ENCODE measurements around the gene FAM89B.

Gene FAM89B

DNA sequence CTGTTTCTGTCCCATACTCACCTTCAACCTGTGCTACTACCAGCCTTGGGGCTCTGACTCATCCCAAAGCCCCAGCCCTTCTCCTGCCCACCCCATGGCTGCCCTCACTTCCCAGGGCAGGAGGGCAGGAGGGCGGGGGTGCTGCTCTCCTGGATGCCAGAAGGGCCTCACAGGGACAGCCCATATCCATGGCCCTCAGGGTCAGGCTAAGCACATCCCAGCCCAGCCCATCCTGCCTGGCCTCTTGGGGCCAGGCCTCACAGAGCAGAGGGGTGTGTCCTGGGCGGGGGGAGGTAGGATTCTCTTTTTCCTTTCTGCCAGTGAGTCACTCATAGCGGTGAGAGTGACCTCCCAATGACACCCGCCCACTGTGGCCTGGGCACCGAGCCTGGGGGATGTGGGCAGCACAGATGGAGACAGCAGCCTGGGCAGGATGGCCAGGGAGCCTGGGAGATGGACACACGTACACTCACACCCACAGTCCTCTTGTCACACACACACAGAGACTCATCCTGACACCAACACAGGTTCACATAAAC lies 16.6 kb upstream of the FAM89B start:
- no peak overlapping the region for H3K4me3 ChIP-seq (ENCODE audit: low read depth, low read length)
- TF ChIP-seq, protein P1, sequence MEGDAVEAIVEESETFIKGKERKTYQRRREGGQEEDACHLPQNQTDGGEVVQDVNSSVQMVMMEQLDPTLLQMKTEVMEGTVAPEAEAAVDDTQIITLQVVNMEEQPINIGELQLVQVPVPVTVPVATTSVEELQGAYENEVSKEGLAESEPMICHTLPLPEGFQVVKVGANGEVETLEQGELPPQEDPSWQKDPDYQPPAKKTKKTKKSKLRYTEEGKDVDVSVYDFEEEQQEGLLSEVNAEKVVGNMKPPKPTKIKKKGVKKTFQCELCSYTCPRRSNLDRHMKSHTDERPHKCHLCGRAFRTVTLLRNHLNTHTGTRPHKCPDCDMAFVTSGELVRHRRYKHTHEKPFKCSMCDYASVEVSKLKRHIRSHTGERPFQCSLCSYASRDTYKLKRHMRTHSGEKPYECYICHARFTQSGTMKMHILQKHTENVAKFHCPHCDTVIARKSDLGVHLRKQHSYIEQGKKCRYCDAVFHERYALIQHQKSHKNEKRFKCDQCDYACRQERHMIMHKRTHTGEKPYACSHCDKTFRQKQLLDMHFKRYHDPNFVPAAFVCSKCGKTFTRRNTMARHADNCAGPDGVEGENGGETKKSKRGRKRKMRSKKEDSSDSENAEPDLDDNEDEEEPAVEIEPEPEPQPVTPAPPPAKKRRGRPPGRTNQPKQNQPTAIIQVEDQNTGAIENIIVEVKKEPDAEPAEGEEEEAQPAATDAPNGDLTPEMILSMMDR (IDR thresholded peaks at IDR 0.05; ENCODE audit: low read depth, low read length) = no peak

DNA sequence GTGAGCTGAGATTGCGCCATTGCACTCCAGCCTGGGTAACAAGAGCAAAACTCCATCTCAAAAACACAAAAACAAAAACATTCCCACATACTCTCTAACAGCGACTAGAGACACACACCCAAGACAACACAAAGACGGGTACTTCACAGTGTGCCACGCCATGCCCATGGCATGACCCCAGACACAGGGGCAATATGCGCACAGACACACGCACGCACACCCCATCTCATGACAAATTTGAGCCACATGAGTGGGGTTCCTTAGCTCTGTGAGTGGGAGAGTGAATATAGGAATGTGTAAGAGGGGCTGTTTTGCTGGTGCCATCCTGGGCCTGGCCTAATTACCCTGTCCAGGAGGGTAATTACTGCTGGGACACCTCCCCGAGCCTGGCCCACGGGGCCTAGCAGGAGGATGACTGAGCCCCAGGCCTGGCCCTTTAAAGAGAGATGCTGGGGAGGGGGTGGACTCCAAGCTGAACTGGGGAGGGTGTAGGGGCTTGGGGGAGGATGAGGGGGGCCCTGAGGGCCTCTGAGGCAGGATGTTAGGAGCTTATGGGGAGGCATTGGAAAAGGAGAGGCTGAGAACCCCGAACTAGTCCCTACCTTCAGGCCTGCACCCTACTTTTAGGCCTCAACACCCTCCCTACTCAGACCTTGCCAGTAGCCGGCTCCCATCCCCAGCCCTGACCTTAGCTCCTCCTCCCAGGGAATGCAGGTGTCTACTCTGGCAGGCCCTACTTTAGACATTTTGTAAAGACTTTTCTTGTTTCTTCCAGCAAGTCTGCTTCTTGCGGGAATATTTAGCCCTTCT lies 15.7 kb upstream of the FAM89B start:
- TF ChIP-seq, protein P1 (IDR thresholded peaks at IDR 0.05; ENCODE audit: low read depth, low read length) = no peak
- peak overlapping the region; percentile 64 for H3K4me3 ChIP-seq (ENCODE audit: low read depth, low read length)

DNA sequence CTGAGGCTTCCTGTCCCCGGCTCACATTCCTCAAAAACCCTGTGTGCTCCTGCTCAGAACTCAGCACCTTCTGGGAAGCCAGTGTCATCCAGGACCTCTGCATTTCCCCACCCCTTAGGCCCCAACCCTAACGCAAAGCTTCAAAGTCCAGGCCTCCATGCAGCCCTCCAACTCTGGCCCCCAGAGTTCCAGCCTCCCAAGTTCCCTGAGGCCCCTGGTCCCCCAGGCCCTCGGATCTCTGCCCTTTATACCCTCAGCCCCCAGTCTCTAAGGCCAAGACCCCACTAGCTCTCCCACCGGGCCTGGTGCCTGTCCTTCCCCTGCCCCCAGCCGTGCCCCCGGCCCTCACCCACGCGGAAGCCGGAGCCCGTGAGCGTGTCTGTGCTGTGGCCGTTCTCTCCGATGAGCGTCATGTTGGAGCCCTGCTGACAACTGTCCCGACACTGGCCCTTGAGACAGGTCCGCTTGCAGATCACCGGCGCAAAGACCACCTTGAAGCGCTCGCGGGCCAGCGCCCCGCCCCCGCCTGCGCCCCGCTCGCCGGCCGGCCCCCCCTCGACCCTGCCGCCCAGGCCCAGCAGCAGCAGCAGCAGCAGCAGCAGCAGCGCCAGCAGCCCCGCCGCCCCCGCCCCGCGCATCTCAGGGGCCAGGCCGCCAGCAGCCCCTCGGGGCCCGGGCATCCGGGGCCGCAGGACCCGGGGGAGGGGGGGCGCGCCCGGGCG lies 14.9 kb upstream of the FAM89B start:
- H3K4me3 ChIP-seq (ENCODE audit: low read depth, low read length) = peak overlapping the region; percentile 64

DNA sequence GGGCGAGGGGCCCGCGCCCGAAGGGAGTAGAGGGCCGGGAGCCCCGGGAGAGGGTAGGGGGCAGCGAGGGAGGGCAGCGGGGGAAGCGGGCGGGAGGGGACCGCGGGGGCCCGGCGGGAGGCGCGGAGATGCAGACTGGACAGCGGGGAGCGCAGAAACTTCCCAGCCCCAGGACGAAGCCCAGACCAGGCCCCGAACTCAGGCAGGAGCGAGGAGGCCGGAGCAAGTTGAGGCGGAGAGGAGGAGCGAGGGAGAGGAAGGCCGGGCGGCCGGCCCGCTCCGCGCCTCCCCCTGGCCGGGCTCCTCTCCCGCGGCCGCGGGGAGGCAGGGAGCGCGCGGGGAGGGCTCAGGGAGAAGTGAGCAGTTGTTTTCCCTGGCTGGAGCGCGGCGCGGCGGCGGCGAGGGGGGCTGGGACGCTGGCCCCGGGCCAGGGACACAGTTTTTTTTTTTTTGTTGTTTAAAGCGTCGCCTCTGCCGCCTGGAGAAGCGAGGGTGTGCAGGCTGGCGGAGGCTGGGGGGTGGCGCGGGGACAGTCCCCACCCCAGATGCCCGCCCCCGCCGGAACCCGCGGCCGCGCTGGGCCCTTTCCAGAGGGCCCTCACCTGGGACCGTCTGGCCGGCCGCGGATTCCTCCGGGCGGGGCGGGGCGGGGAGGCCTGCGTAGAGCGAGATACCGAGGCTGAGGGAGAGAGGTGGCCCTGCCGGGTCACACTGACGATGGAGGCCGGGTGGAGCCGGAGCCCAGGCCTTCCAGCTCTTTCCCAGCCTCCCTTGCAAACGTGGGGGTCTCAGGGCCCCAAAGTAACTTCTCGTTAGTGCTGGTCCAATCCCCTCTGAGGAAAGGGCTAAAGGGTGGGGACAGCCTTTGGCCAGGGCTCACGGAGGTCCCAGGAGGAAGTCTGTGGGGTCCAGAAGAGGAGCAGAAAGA lies 14.1 kb upstream of the FAM89B start, which contains the start of gene LTBP3:
LTBP3 (minus strand) TSS at position 358 of the 928 bp plus-strand sequence. CDS start 400 bp downstream, outside the sequence.
- TF ChIP-seq, protein P1 (IDR thresholded peaks at IDR 0.05; ENCODE audit: low read depth, low read length) = no peak
- H3K4me3 ChIP-seq (ENCODE audit: low read depth, low read length) = peak within 1 kb of the TSS; percentile 64

More for the DNA sequence above, 14.9 kb upstream of the FAM89B start:
- TF ChIP-seq, protein P1 (IDR thresholded peaks at IDR 0.05; ENCODE audit: low read depth, low read length) = no peak

DNA sequence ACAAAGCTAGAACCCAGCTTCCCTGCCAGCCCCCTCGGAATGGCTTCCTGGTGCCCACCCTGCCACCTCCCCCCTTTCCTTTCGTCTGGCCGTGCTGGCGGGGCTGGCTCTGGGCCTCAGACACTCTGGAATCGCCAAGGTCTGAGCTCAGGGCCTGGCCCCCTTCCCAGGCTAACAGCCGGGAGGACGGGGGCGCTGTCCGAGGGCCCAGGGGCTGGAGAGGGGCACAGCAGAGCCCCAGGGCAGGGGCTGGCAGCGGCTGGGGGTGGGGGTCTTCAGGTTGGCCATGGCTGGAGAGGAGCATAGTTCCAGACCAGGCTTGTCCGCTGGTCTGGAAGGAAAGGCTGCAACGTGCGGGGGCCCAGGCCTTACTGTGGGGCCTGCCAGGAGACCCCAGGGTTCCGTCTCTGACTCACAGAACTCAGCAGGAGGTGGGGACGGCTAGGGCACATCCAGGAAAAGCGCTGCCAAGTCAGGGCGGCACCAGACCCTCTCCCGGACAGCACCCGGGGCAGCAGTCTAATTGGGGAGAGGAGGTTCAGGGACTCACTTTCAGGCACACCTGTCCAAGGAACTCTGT lies 13.3 kb upstream of the FAM89B start:
- TF ChIP-seq, protein P1 (IDR thresholded peaks at IDR 0.05; ENCODE audit: low read depth, low read length) = no peak
- H3K4me3 ChIP-seq (ENCODE audit: low read depth, low read length) = 0 out of 2 replicates have a peak overlapping the region, but pooled peaks have one; percentile 27

DNA sequence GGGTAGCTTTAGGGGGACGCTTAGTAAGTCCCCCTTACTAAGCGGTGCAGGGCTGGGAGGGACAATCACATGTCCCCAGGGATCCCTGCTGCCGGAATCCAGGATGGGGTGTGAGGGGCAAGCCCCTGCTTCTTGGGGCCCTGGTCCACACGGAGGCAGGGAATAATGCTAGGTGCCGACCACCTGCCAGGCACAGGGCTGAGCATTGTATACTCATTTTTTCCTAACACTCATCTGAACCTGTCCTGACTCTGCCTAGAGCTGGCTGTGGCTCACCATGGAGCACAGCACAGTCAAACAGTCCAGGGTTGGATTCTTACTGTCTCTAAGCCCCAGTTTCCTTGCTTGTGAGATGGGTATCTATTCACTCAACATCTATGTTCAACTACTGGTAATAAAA lies 12.8 kb upstream of the FAM89B start:
- TF ChIP-seq, protein P1 (IDR thresholded peaks at IDR 0.05; ENCODE audit: low read depth, low read length) = no peak
- H3K4me3 ChIP-seq (ENCODE audit: low read depth, low read length) = no peak overlapping the region
